ENCODE results near the gene MBD6.

Gene MBD6

GRCh38 chr12:57547288-57548012, 24.8 kb downstream of the MBD6 start:
- ATAC-seq: no peak
- TF ChIP-seq ZNF565 (CRISPR knock-in tag; conservative IDR thresholded peaks at IDR 0.05; ENCODE audit: low read depth): no peak
- TF ChIP-seq ESRRG (CRISPR knock-in tag; IDR thresholded peaks at IDR 0.05): no peak
- TF ChIP-seq ISL1 (CRISPR knock-in tag; IDR thresholded peaks at IDR 0.05): no peak
- no peak for TF ChIP-seq OSR1 (CRISPR knock-in tag; IDR thresholded peaks at IDR 0.05)
- TF ChIP-seq CSDC2 (CRISPR knock-in tag; IDR thresholded peaks at IDR 0.05): no peak
- no peak for TF ChIP-seq ZNF8 (CRISPR knock-in tag; IDR thresholded peaks at IDR 0.05)
- no peak for TF ChIP-seq TSHZ2 (CRISPR knock-in tag; IDR thresholded peaks at IDR 0.05)
- TF ChIP-seq CREB5 (CRISPR knock-in tag; IDR thresholded peaks at IDR 0.05; ENCODE audit: low read depth): no peak
- no peak for TF ChIP-seq PPARA (CRISPR knock-in tag; IDR thresholded peaks at IDR 0.05; ENCODE audit: borderline replicate concordance)

DNA sequence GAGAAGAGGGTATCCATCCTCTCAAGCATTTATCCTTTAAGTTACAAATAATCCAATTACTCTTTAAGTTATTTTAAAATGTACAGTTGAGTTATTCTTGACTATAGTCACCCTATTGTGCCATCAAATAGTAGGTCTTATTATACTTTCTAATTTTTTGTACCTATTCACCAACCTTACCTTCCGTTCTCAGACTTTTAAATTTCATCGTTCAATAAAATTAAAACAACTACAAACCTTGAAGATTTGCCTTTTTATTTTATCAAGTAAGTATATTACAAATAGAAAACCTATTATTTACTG, 25.3 kb downstream of the MBD6 start:
- no peak for ATAC-seq

DNA sequence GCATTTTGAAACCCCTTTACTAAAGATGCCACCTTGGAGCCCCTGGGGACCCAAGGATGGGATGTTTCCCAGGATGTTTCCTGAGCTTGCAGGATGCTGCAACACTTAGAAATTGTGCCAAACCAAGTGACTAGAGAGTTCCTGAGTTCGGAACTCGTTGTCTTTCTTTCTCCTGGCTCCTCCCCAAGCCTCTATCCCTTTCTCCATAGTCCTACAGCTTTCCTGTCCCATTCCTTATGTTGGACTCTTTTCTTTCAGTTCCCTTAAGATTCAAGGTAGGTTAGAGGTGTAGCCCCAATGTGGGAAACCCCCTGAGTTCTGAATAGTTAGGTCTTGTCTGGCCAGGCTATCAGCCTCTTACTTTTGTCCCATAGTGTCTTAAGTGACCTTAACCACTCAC, 25.9 kb downstream of the MBD6 start:
- ATAC-seq: no peak
- TF ChIP-seq PATZ1 (CRISPR knock-in tag; IDR thresholded peaks at IDR 0.05; ENCODE audit: borderline replicate concordance) (no peak), CSDC2 (CRISPR knock-in tag; IDR thresholded peaks at IDR 0.05) (no peak), ZFP3 (CRISPR knock-in tag; IDR thresholded peaks at IDR 0.05) (no peak), ZFP30 (CRISPR knock-in tag; IDR thresholded peaks at IDR 0.05) (no peak), ZC3H10 (CRISPR knock-in tag; IDR thresholded peaks at IDR 0.05) (no peak), RARB (CRISPR knock-in tag; IDR thresholded peaks at IDR 0.05) (no peak), ZNF565 (CRISPR knock-in tag; conservative IDR thresholded peaks at IDR 0.05; ENCODE audit: low read depth) (no peak), CREB5 (CRISPR knock-in tag; IDR thresholded peaks at IDR 0.05; ENCODE audit: low read depth) (no peak), SNAI2 (CRISPR knock-in tag; IDR thresholded peaks at IDR 0.05) (no peak), OSR1 (CRISPR knock-in tag; IDR thresholded peaks at IDR 0.05) (no peak), TOX (CRISPR knock-in tag; IDR thresholded peaks at IDR 0.05; ENCODE audit: borderline replicate concordance) (no peak), ZNF70 (CRISPR knock-in tag; IDR thresholded peaks at IDR 0.05) (no peak)

More for the DNA sequence above, 25.3 kb downstream of the MBD6 start:
- TF ChIP-seq ZFP30 (CRISPR knock-in tag; IDR thresholded peaks at IDR 0.05) (no peak), GLIS3 (CRISPR knock-in tag; IDR thresholded peaks at IDR 0.05) (no peak), TOX (CRISPR knock-in tag; IDR thresholded peaks at IDR 0.05; ENCODE audit: borderline replicate concordance) (no peak)

- TF ChIP-seq ZFP30 (CRISPR knock-in tag; IDR thresholded peaks at IDR 0.05) (no peak), TOX (CRISPR knock-in tag; IDR thresholded peaks at IDR 0.05; ENCODE audit: borderline replicate concordance) (no peak), RARB (CRISPR knock-in tag; IDR thresholded peaks at IDR 0.05) (no peak), TSHZ2 (CRISPR knock-in tag; IDR thresholded peaks at IDR 0.05) (no peak), ZFP3 (CRISPR knock-in tag; IDR thresholded peaks at IDR 0.05) (no peak), TCF4 (CRISPR knock-in tag; IDR thresholded peaks at IDR 0.05; ENCODE audit: borderline replicate concordance) (no peak)
- peak; percentile 1; the same call in 1 of the 3 replicates for ATAC-seq
These were observed 26.7 kb downstream of the MBD6 start for GRCh38 chr12:57549203-57549908.

Measured in SK-N-SH treated with all-trans-retinoic acid at 6 μM for 48 hours (cell line).